H1 (cell line): Measurements from ENCODE around the gene MYO5B.

Experiments used
- ASH2L ChIP-seq: fragments of 200-600, 300-600 bp; sonication (generic); IDR thresholded peaks from one replicate; pipeline ENCODE4 v1.7.1; 2017; ENCODE audit warnings: low read length
- EP300 ChIP-seq, 2 experiments: IDR thresholded peaks; 1 replicate in 1 of 2; 2 replicates in 1 of 2; pipeline ENCODE4 v1.6.1; 2011 to 2012; ENCODE audit warnings: low read depth in 2 of 2, low read length in 2 of 2, mild to moderate bottlenecking in 2 of 2, borderline replicate concordance in 1 of 2, inconsistent platforms in 1 of 2, moderate library complexity in 1 of 2
- GABPA ChIP-seq: IDR thresholded peaks from 2 replicates; pipeline ENCODE4 v1.6.1; 2011; ENCODE audit warnings: mild to moderate bottlenecking, low read length, moderate library complexity, borderline replicate concordance; ENCODE audit not compliant: insufficient read depth
- JUN ChIP-seq: IDR thresholded peaks from 2 replicates; pipeline ENCODE4 v1.6.1; 2011; ENCODE audit warnings: low read depth, mild to moderate bottlenecking, improper control_type of control experiment, low read length
- KDM1A ChIP-seq: fragments of 200-600, 300-600 bp; sonication (generic); IDR thresholded peaks from 2 replicates; pipeline ENCODE4 v1.7.1; 2016; ENCODE audit warnings: mild to moderate bottlenecking, low read length, borderline replicate concordance
- POLR2A ChIP-seq, 2 experiments: IDR thresholded peaks; 1 replicate in 1 of 2; 2 replicates in 1 of 2; pipeline ENCODE4 v1.6.1; 2011; ENCODE audit warnings: low read depth in 2 of 2, low read length in 2 of 2, mild to moderate bottlenecking in 2 of 2; ENCODE audit errors: control extremely low read depth in 1 of 2
- POLR2AphosphoS5 ChIP-seq: IDR thresholded peaks from 2 replicates; pipeline ENCODE4 v1.6.1; 2011; ENCODE audit warnings: low read depth, low read length
- RAD21 ChIP-seq, 2 experiments: IDR thresholded peaks in 1 of 2; conservative IDR thresholded peaks in 1 of 2; 2 replicates each; pipeline ENCODE4 v1.6.1; 2011; ENCODE audit warnings: low read depth in 2 of 2, low read length in 2 of 2, improper control_type of control experiment in 1 of 2, inconsistent platforms in 1 of 2, mild to moderate bottlenecking in 1 of 2, moderate library complexity in 1 of 2
- RNF2 ChIP-seq: fragments of 200-900, 300-1000 bp; sonication (generic); IDR thresholded peaks from 2 replicates; pipeline ENCODE4 v1.7.1; 2016; ENCODE audit warnings: borderline replicate concordance, low read depth, mild to moderate bottlenecking, antibody characterized with exemption, low read length; ENCODE audit not compliant: poor library complexity, severe bottlenecking; ENCODE audit errors: missing control alignments
- SP1 ChIP-seq: IDR thresholded peaks from 2 replicates; pipeline ENCODE4 v1.6.1; 2011; ENCODE audit warnings: low read depth, low read length
- TF ChIP-seq, protein P1 (sequence below), 3 experiments: IDR thresholded peaks; 1 replicate in 2 of 3; 2 replicates in 1 of 3; pipeline versions ENCODE4 v1.5.1 to v1.6.1; 2011; ENCODE audit warnings: low read length in 3 of 3, mild to moderate bottlenecking in 3 of 3, inconsistent platforms in 2 of 3, low read depth in 1 of 3, moderate library complexity in 1 of 3; ENCODE audit not compliant: insufficient read depth in 1 of 3; ENCODE audit errors: control extremely low read depth in 1 of 3
- TF ChIP-seq, protein P2 (sequence below): IDR thresholded peaks from 2 replicates; pipeline ENCODE4 v1.6.1; 2012; ENCODE audit warnings: low read length, inconsistent platforms

DNA sequence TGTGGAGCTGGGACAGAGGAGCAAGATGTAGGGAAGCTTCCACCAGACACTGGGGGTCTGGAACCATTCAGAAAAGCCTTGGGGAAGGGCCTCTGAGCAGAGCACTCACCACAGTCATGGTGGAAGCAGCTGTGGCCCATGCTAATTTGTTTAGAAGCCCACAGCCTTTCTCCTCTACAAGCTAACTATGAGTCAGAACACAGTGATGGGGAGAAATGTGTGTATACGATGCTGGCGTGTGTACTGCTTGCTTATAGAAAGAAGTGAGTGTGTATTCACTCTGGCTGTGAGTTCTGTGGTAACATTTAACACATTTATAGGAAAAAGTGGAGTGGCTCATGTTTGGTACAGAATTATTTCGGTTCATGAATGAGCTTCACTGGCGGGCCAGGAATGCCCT is 224.6 kb downstream of the MYO5B start:
- TF ChIP-seq, protein P1, sequence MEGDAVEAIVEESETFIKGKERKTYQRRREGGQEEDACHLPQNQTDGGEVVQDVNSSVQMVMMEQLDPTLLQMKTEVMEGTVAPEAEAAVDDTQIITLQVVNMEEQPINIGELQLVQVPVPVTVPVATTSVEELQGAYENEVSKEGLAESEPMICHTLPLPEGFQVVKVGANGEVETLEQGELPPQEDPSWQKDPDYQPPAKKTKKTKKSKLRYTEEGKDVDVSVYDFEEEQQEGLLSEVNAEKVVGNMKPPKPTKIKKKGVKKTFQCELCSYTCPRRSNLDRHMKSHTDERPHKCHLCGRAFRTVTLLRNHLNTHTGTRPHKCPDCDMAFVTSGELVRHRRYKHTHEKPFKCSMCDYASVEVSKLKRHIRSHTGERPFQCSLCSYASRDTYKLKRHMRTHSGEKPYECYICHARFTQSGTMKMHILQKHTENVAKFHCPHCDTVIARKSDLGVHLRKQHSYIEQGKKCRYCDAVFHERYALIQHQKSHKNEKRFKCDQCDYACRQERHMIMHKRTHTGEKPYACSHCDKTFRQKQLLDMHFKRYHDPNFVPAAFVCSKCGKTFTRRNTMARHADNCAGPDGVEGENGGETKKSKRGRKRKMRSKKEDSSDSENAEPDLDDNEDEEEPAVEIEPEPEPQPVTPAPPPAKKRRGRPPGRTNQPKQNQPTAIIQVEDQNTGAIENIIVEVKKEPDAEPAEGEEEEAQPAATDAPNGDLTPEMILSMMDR (IDR thresholded peaks at IDR 0.05; ENCODE audit: control extremely low read depth in 1 of 3, insufficient read depth in 1 of 3, low read depth in 1 of 3, low read length in 3 of 3): no peak
- TF ChIP-seq GABPA (no peak), POLR2AphosphoS5 (no peak), SP1 (no peak), RAD21 (IDR thresholded peaks at IDR 0.05 in 1 of 2, conservative IDR thresholded peaks at IDR 0.05 in 1 of 2; ENCODE audit: low read depth in 2 of 2, low read length in 2 of 2) (no peak), RNF2 (no peak), JUN (no peak), KDM1A (no peak), EP300 (IDR thresholded peaks at IDR 0.05; ENCODE audit: borderline replicate concordance in 1 of 2, low read depth in 2 of 2, low read length in 2 of 2) (no peak), POLR2A (IDR thresholded peaks at IDR 0.05; ENCODE audit: control extremely low read depth in 1 of 2, low read depth in 2 of 2, low read length in 2 of 2) (no peak), ASH2L (no peak)
- TF ChIP-seq, protein P2, sequence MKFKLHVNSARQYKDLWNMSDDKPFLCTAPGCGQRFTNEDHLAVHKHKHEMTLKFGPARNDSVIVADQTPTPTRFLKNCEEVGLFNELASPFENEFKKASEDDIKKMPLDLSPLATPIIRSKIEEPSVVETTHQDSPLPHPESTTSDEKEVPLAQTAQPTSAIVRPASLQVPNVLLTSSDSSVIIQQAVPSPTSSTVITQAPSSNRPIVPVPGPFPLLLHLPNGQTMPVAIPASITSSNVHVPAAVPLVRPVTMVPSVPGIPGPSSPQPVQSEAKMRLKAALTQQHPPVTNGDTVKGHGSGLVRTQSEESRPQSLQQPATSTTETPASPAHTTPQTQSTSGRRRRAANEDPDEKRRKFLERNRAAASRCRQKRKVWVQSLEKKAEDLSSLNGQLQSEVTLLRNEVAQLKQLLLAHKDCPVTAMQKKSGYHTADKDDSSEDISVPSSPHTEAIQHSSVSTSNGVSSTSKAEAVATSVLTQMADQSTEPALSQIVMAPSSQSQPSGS: no peak
